Smooth muscle cell of the brain vasculature (primary cell): ENCODE measurements around the gene TOPBP1.
"Not testable (repeated sequence)": the region's sequence is repeated elsewhere in the genome, so short reads cannot be mapped to it uniquely, and the experiment has no call there.

ENCODE experiments used
- DNase-seq: peaks from one replicate; pipeline ENCODE4 v3.0.0-alpha.2; 2012; ENCODE audit warnings: low read depth, low spot score

Gene TOPBP1

DNA sequence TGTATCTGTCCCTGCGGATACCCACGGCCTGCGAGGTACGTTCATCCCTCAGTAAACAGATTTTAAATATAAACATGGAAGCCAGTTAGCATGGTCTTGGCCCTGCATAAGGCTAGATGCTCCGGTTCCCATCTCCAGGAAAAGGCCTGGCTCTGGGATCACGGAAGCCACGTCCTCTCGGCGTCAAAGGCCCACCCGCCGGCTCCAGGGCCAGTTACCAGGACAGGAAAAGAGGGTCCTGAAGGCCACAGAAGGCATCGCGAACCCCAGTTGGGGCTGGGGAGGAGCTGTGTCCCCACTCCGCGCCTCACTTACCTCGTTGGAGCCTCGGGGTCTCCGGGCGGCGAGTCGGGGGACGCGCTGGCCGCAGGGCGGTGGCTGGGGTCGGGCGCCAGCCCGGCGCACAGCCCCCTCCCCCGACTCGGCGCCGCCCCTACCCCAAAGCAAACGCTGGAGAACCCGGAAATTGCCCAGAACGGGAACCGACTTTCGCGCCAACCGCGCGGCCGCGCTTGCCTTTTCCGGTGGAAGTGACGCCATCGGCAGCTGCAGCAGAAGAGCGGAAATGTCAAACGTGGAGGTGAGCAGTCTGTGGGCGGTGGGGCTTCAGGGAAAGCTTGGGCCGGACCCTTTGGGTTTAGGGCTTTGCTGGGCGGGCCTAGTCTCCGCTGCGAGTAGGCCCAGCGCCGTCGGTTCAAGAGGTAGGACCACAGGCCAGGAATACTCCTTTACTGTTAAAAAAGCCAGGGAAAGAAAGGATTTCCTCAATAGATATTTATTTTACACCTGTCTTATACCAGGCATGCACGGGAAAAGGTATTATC, at the start of gene TOPBP1:
Gene TOPBP1, minus strand, starts transcription at position 488 of the 824 bp plus-strand sequence. CDS start 814 bp downstream, outside the sequence.
- no peak for DNase-seq

DNA sequence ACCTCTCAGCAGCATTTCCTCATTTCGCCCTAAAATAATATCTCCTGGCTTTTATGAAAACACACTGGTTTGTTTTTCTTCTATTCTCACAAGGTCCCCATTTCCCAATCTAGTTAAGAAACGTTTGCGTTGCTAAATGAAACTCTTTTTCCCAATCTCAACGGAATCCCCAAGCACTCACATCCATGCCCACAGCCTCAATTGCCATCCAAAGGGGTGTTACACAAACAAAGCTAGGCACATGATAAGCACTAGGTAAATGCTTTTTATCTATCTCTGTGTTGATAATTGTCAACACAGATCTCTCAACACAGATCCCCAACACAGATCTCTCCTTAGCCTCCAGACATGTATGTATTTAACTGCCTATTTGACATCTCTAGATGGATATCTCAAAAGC, 49.3 kb upstream of the TOPBP1 start:
- DNase-seq = no peak

GRCh38 chr3:133709139-133709750, 47.5 kb upstream of the TOPBP1 start:
- no peak for DNase-seq

GRCh38 chr3:133706033-133706432, 44.3 kb upstream of the TOPBP1 start:
- no peak for DNase-seq

GRCh38 chr3:133703915-133704314, 42.2 kb upstream of the TOPBP1 start:
- DNase-seq = no peak

DNA sequence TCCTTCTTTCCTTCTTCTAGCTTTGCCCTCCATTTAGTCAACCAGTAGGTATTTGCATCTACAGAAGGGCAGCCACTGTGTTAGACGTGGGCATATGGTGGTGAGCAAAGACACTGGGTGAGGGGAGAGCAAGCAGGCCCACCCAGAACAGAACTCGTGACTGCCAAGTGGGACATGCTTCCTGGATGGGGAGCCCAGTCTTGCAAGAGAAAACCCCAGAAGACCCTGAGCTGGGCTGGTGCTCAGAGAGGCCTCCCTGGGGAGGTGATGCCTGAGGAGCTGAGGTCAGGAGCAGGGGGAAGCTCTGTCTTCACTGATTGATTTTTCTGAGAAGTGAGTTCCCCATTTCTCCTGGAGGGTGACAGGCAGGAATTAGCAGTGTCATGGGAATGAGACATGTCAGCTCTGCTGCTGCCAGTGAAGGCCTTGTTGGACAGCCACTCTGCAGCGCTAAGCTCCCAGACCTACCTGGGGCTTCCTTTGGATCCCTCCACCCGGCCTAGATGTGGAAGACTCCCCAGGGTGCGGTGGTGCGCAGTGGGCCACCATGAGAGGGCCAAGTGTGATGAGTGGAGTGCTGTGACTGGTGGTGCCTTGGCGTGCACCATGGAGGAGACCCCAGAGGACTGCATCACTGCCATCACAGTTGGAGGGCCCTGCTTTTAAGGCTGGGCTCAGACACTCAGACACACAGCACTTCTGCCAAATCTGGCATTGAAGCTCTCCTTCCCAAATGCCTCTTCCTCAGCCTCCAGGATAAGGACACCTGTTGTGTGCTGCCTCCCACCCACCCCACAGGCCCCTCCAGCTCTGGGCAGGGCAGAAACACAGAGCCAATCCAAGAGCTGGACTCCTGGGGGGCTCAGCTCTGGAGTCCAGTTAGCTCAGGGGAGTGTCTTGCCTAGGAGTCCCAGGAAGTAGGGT, 40.0 kb upstream of the TOPBP1 start:
- no peak for DNase-seq

DNA sequence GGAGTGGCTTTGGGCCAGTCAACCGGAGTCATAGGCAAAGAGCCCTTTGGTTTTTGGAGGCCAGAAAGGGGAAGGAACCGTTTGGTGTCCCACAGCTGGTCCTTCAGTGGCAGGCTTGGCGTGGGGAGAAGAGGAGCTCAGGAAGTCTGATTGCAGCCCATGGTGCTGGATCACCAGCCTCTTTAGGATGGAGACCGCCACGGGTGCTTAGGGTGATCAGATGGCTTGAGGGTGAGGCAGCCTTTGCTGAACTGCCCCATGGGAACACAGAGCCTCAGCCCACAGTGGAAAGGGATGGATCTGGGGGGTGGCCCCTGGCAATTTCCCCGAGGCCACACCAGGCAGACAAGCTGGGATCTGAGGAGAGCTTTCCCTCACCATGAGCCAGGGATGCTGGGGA, 38.6 kb upstream of the TOPBP1 start:
- DNase-seq = no peak

GRCh38 chr3:133699903-133700302, 38.2 kb upstream of the TOPBP1 start:
- DNase-seq = no peak

DNA sequence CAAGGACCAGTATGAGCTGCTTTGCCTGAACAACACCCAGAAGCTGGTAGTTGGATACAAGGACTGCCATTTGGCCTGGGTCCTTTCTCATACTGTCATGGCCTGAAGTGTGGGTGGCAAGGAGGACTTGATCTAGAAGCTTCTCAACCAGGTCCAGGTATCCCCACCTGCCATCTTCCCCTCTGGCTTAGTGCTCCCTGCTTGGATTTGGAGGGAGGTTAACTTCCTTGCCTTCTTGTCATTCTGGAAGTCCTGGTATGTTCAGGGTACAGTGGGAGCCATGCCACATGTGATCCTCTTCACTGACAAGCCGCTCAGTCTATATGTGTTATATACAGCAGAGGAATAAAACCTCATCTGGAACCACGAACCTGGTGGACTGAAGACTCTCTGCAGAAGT, 37.7 kb upstream of the TOPBP1 start:
- no peak for DNase-seq

DNA sequence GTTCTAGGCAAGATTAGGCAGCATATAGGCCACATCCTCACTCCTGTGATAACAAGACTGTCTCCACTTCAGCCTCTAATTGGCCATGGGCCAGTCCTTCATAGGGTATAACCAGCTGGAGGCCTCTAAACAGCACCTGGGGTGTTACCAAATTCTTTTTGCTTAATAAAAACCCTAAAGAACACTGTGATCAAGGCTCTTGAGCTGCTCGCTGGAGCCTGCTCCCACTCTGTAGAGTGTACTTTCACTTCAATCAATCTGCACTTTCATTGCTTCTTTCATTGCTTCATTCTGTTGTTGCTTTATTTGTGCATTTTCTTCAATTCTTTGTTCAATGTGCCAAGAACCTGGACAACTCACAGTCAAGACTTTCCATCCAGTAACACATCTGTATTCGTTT, 36.2 kb upstream of the TOPBP1 start:
- no peak for DNase-seq

GRCh38 chr3:133695560-133696171, 33.9 kb upstream of the TOPBP1 start:
- DNase-seq = no peak

GRCh38 chr3:133694288-133695268, 32.8 kb upstream of the TOPBP1 start:
- no peak for DNase-seq

- DNase-seq = no peak
These were observed 32.1 kb upstream of the TOPBP1 start for GRCh38 chr3:133693821-133694220.

GRCh38 chr3:133692759-133693158, 31.0 kb upstream of the TOPBP1 start:
- no peak for DNase-seq

DNA sequence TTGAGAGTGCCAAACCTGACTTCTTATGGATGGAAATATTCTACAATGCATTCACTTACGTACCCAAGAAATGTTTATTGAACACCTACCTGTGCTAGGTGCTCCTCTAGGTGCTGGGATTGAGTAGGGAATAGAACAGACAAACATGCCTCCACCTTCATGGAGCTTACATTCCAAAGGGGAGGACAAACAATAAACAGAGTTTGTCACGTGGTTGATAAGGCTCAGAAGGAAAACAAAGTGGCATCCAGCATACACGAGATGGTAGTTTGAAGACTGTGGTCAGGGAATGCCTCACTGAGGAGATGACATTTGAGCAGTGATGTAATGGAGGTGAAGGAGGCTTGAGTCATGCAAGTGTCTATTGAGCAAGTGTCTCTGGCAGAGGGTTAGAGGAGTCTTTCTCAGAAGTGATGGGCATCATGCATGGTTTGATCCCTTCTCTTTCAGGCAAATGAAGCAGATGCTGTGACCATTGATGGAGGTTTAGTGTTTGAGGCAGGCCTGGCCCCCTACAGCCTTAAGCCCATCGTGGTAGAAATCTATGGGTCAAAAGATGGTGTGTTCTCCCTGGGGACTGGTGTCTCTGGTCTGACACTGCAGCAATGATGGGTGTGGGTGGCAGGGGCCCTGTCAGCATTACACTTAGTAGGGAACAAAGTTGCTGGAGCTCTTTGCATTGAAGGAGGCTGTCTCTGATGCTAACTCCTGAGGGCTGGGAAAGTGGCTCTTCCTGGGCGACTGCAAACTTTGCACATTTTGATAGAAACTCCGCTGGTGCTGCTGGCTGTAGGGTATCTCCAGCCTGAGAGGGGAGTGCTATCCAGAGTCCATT, 29.7 kb upstream of the TOPBP1 start:
- no peak for DNase-seq

GRCh38 chr3:133677993-133678392, 16.3 kb upstream of the TOPBP1 start:
- not testable (repeated sequence) for DNase-seq

- DNase-seq = no peak
These were observed 14.8 kb upstream of the TOPBP1 start for GRCh38 chr3:133676336-133677118.

DNA sequence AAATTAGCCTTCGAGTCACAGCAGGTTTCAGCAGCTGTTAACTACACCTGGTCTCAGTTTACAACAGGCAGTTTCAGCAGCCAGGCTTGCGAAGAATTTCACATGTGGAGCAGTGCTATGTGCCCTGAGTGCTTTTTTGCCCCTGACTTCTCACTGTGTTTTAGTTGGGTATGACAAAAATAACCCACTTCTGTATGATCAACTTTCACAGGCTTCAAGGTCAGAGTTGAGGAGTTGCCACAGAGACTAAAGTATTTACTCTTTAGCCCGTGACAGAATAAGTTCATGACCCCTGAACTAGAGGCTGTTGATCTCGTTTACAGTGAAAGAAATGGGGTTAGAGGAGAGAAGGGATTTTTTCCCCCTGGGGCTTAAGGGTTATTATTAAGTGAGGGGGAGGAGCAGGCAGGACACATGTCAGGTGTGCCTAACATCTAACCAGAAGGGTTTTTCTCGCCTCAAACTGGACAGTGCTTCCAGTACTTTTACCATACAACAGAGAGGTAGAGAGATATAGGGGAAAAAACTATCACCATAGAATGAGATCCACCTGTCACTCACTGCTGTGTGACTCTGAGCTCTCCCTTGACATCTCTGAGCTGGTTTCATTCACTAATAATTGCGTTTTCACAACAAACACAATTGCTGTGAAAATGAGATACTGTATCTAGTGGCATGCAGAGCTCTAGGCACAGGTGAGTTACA, 14.0 kb upstream of the TOPBP1 start:
- no peak for DNase-seq
